ENCODE data around the gene ATP6AP1. TPM values are rescaled to one million over a fixed set of nuclear protein-coding genes. Genes with fewer than 3 reads are reported as not detected.

Gene ATP6AP1
- total RNA-seq, 1 donor from 2014 or later: 153 TPM

- H3K36me3 Mint-ChIP-seq (ENCODE audit: low read depth, unreplicated experiment): peaks cover 5% of the 10 kb centered on the region
- H3K27me3 Mint-ChIP-seq (ENCODE audit: low read depth, unreplicated experiment): no peaks in the 10 kb centered on the region
- peak within 1 kb of the TSS; percentile 53 for H3K27ac ChIP-seq (ENCODE audit: low read depth, low read length)
These were observed 29.9 kb downstream of the ATP6AP1 start, which contains the start of gene PLXNA3 for GRCh38 chrX:154458116-154458953. Gene PLXNA3 (plus strand): TSS chrX:154458281. CDS start chrX:154460184, 1,903 bp downstream.

DNA sequence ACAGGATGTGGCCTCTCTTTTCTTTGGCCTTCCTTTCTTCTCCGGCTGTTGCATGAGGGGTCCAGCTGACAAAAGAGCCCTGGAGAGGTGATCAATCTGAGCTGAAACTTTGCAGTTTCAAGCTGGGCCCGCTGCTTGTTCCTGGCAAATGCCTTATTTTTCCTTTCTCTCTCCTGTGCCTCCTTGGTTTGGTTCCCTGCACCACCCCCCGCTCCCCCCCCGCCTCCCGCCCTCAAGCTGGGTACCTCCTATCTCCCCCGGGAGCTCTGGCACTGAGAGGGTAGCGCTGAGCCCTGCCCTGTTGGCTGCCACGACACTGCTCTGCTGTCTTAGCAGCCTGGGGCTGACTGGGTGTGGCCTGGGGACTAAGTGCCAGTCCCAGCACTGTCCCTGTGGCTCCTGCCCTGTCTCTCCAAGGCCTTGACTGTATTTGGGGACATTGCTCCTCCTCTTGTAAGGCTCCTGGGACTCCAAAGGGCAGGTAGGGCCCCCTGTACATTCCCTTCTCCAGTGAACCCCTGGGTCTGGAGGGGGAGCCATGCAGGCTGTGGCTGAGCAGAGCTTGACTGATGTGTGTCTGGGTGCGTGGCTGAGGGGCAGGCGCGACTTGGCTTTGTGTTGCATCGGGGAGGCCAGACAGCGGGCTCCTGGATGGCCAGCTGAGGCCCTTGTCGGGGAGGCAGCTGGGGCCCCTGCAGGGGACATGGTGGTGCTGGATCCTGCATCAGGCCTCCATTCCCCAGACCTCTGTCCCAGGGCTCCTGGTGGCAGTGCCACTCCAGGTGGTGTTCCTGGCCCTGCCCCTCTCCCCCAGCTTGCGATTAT lies 30.7 kb downstream of the ATP6AP1 start:
- H3K4me1 Mint-ChIP-seq (ENCODE audit: low read depth, unreplicated experiment): no peaks in the 10 kb centered on the region
- Histone ChIP-seq H3K27me3 (ENCODE audit: insufficient read depth, low read length) (no peaks in the 10 kb centered on the region), H3K36me3 (ENCODE audit: insufficient read depth, low read length) (no peaks in the 10 kb centered on the region), H3K4me2 (ENCODE audit: low read length) (peak overlapping the region; percentile 91), H3K4me3 (ENCODE audit: insufficient read depth, low read depth, low read length) (peak overlapping the region; percentile 81), H2AFZ (ENCODE audit: low read depth, low read length) (no peak overlapping the region), H3K79me2 (ENCODE audit: insufficient read depth, low read length) (peaks cover 50% of the 10 kb centered on the region), H3K9ac (ENCODE audit: low read length) (peak overlapping the region; percentile 81), H3K27ac (ENCODE audit: low read depth, low read length) (no peak overlapping the region), H4K20me1 (ENCODE audit: insufficient read depth, low read length) (peaks cover 45% of the 10 kb centered on the region), H3K9me3 (ENCODE audit: insufficient read depth, low read depth, low read length) (no peaks in the 10 kb centered on the region), H3K4me1 (ENCODE audit: insufficient read depth, low read length) (peaks cover 4% of the 10 kb centered on the region)
- FAIRE-seq: peak; percentile 9
- peak overlapping the region; percentile 53 for H3K27ac Mint-ChIP-seq (ENCODE audit: unreplicated experiment)
- peaks cover 5% of the 10 kb centered on the region for H3K36me3 Mint-ChIP-seq (ENCODE audit: low read depth, unreplicated experiment)
- H3K9me3 Mint-ChIP-seq (ENCODE audit: unreplicated experiment): peaks cover 2% of the 10 kb centered on the region
- no peak for DNase-seq (ENCODE audit: low read depth)
- TF ChIP-seq, protein P1, sequence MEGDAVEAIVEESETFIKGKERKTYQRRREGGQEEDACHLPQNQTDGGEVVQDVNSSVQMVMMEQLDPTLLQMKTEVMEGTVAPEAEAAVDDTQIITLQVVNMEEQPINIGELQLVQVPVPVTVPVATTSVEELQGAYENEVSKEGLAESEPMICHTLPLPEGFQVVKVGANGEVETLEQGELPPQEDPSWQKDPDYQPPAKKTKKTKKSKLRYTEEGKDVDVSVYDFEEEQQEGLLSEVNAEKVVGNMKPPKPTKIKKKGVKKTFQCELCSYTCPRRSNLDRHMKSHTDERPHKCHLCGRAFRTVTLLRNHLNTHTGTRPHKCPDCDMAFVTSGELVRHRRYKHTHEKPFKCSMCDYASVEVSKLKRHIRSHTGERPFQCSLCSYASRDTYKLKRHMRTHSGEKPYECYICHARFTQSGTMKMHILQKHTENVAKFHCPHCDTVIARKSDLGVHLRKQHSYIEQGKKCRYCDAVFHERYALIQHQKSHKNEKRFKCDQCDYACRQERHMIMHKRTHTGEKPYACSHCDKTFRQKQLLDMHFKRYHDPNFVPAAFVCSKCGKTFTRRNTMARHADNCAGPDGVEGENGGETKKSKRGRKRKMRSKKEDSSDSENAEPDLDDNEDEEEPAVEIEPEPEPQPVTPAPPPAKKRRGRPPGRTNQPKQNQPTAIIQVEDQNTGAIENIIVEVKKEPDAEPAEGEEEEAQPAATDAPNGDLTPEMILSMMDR (IDR thresholded peaks at IDR 0.05; ENCODE audit: insufficient read depth, low read depth, low read length): no peak
- no peak for TF ChIP-seq EZH2 (IDR thresholded peaks at IDR 0.05; ENCODE audit: insufficient read depth, low read length)
- no peaks in the 10 kb centered on the region for H3K27me3 Mint-ChIP-seq (ENCODE audit: low read depth, unreplicated experiment)
- peak overlapping the region; percentile 88 for H3K4me3 Mint-ChIP-seq (ENCODE audit: unreplicated experiment)

More at GRCh38 chrX:154458116-154458953, 29.9 kb downstream of the ATP6AP1 start, which contains the start of gene PLXNA3:
- H3K79me2 ChIP-seq (ENCODE audit: insufficient read depth, low read length): peaks cover 50% of the 10 kb centered on the region
- DNase-seq (ENCODE audit: low read depth) (no peak), FAIRE-seq (no peak)
- peak within 1 kb of the TSS; percentile 66 for H2AFZ ChIP-seq (ENCODE audit: low read depth, low read length)
- no peaks in the 10 kb centered on the region for H3K9me3 ChIP-seq (ENCODE audit: insufficient read depth, low read depth, low read length)
- H3K36me3 ChIP-seq (ENCODE audit: insufficient read depth, low read length): no peaks in the 10 kb centered on the region
- H3K4me2 ChIP-seq (ENCODE audit: low read length): peak within 1 kb of the TSS; percentile 91
- TF ChIP-seq, protein P1 (IDR thresholded peaks at IDR 0.05; ENCODE audit: insufficient read depth, low read depth, low read length): no peak
- TF ChIP-seq EZH2 (IDR thresholded peaks at IDR 0.05; ENCODE audit: insufficient read depth, low read length): no peak
- peak within 1 kb of the TSS; percentile 96 for H3K27ac Mint-ChIP-seq (ENCODE audit: unreplicated experiment)
- no peaks in the 10 kb centered on the region for H3K27me3 ChIP-seq (ENCODE audit: insufficient read depth, low read length)
- H3K9me3 Mint-ChIP-seq (ENCODE audit: unreplicated experiment): peaks cover 2% of the 10 kb centered on the region
- H3K9ac ChIP-seq (ENCODE audit: low read length): peak within 1 kb of the TSS; percentile 81
- no peaks in the 10 kb centered on the region for H3K4me1 Mint-ChIP-seq (ENCODE audit: low read depth, unreplicated experiment)
- H3K4me3 Mint-ChIP-seq (ENCODE audit: unreplicated experiment): peak within 1 kb of the TSS; percentile 96
- peak within 1 kb of the TSS; percentile 81 for H3K4me3 ChIP-seq (ENCODE audit: insufficient read depth, low read depth, low read length)
- peaks cover 45% of the 10 kb centered on the region for H4K20me1 ChIP-seq (ENCODE audit: insufficient read depth, low read length)
- peaks cover 4% of the 10 kb centered on the region for H3K4me1 ChIP-seq (ENCODE audit: insufficient read depth, low read length)
